CD8-positive, alpha-beta memory T cell (primary cell): Measurements from ENCODE around the gene HIGD1B. TPM values are rescaled to one million over a fixed set of nuclear protein-coding genes. Genes with fewer than 3 reads are reported as not detected.
A peak's percentile ranks its signal among the peaks of the same experiment; 100 is the strongest.

Source experiments
- CTCF ChIA-PET: fragments of 350-600 bp; sonication (Branson Sonifier 250); formaldehyde crosslinking; loops from one replicate; lab custom pipeline; 2021; ENCODE audit warnings: antibody characterized with exemption; lab: Charles Lee
- POLR2A ChIA-PET: fragments of 350-600 bp; sonication (Branson Sonifier 250); formaldehyde crosslinking; loops from one replicate; lab custom pipeline; 2021; ENCODE audit warnings: antibody characterized with exemption; lab: Charles Lee
- DNase-seq, 5 donors: peaks; one replicate each; pipeline versions ENCODE4 v3.0.0 to v3.0.0-alpha.2; 2020 to 2022; ENCODE audit warnings: mixed read lengths in 1 of 5
- H3K27ac ChIP-seq: one replicate; pipeline ENCODE4 v1.7.0; 2013; ENCODE audit warnings: low read depth, mild to moderate bottlenecking, low read length, moderate library complexity
- H3K27me3 ChIP-seq: 2 replicates; pipeline ENCODE4 v1.7.0; 2013; ENCODE audit warnings: low read length, mild to moderate bottlenecking; ENCODE audit not compliant: insufficient read depth, poor library complexity, severe bottlenecking
- H3K36me3 ChIP-seq: 2 replicates; pipeline ENCODE4 v1.7.0; 2013; ENCODE audit warnings: mild to moderate bottlenecking, low read length, moderate library complexity; ENCODE audit not compliant: insufficient read depth
- H3K4me1 ChIP-seq: 2 replicates; pipeline ENCODE4 v1.7.0; 2013; ENCODE audit warnings: mild to moderate bottlenecking, low read length, moderate library complexity; ENCODE audit not compliant: insufficient read depth
- H3K4me3 ChIP-seq: 2 replicates; pipeline ENCODE4 v1.7.0; 2013; ENCODE audit warnings: mild to moderate bottlenecking, low read length
- H3K9me3 ChIP-seq: 2 replicates; pipeline ENCODE4 v1.7.0; 2013; ENCODE audit warnings: mild to moderate bottlenecking, low read length
- H3K27ac Mint-ChIP-seq, 8 donors: one replicate each; pipeline ENCODE4 v1.8.0; 2020 to 2021; ENCODE audit warnings: mixed read lengths in 8 of 8, mild to moderate bottlenecking in 6 of 8, inconsistent platforms in 3 of 8, moderate library complexity in 3 of 8
- H3K27me3 Mint-ChIP-seq, 2 donors: one replicate each; pipeline ENCODE4 v1.8.0; 2020 to 2021; ENCODE audit warnings: mixed read lengths in 2 of 2, mild to moderate bottlenecking in 1 of 2, moderate library complexity in 1 of 2
- H3K36me3 Mint-ChIP-seq, 3 donors: one replicate each; pipeline ENCODE4 v1.8.0; 2020 to 2021; ENCODE audit warnings: mixed read lengths in 3 of 3, inconsistent platforms in 1 of 3, mild to moderate bottlenecking in 1 of 3
- H3K4me1 Mint-ChIP-seq, 3 donors: one replicate each; pipeline ENCODE4 v1.8.0; 2020 to 2021; ENCODE audit warnings: mixed read lengths in 3 of 3, inconsistent platforms in 1 of 3, mild to moderate bottlenecking in 1 of 3
- H3K4me3 Mint-ChIP-seq, 7 donors: one replicate each; pipeline ENCODE4 v1.8.0; 2020 to 2021; ENCODE audit warnings: mixed read lengths in 7 of 7, mild to moderate bottlenecking in 6 of 7, moderate library complexity in 4 of 7, inconsistent platforms in 2 of 7
- H3K9me3 Mint-ChIP-seq, 5 donors: one replicate each; pipeline ENCODE4 v1.8.0; 2020 to 2022; ENCODE audit warnings: mixed read lengths in 5 of 5, mild to moderate bottlenecking in 3 of 5, moderate library complexity in 2 of 5, inconsistent platforms in 1 of 5
- polyA plus RNA-seq: library from polyadenylated mRNA; unstranded; fragments of 300-500 nt; fragmentation: Illumina TruSeq; gene quantifications from one replicate; pipeline ENCODE4 v1.2.3, GENCODE V29; 2021
- total RNA-seq, 2 experiments: library from RNA; stranded (reverse); gene quantifications; one replicate each; pipeline ENCODE4 v1.2.3, GENCODE V29; 2021

Gene HIGD1B
- total and polyA plus RNA-seq, 3 experiments from 2014 or later, result 0.56 TPM; not detected in 2

DNA sequence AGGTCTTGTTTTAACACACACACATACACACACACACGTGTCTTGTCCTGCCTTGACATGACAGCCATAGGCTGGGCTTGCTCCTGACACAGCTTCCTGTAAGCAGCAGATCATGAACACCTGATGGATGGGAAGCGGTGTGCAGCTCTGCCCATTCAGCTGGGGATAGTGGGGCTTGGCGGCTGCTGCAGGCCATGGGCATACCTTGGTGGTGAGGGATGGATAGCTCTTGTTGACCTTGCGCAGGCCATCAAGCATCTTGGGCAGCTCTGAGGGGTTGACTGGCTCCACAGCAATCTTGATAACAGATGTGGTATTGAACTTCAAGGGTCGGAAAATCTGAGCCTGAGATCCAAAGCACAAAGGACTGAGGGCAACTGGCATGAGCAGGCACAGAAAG is 12.0 kb downstream of the HIGD1B start:
- peak overlapping the region in 1 of 8 donors; percentile 42 for H3K27ac Mint-ChIP-seq
- DNase-seq, result no peak
- H3K27me3 Mint-ChIP-seq, result no peaks in the 10 kb centered on the region
- peaks cover 79% of the 10 kb centered on the region for H3K36me3 ChIP-seq
- H3K4me3 Mint-ChIP-seq, result no peak overlapping the region
- H3K4me1 Mint-ChIP-seq, result no peaks in the 10 kb centered on the region
- POLR2A ChIA-PET, result no interaction called here
- no peak overlapping the region for H3K27ac ChIP-seq
- no peak overlapping the region for H3K4me3 ChIP-seq
- H3K36me3 Mint-ChIP-seq, result peaks cover 0 to 92% (median 29%) of the 10 kb centered on the region in 3 donors
- no peaks in the 10 kb centered on the region for H3K9me3 Mint-ChIP-seq
- no peaks in the 10 kb centered on the region for H3K4me1 ChIP-seq
- CTCF ChIA-PET, result interaction anchor here (1.3 kb wide), 1 partner anchor 85 kb away, joined by 3 read pairs; no protein-coding TSS in a partner anchor
- H3K27me3 ChIP-seq, result no peaks in the 10 kb centered on the region
- no peaks in the 10 kb centered on the region for H3K9me3 ChIP-seq

DNA sequence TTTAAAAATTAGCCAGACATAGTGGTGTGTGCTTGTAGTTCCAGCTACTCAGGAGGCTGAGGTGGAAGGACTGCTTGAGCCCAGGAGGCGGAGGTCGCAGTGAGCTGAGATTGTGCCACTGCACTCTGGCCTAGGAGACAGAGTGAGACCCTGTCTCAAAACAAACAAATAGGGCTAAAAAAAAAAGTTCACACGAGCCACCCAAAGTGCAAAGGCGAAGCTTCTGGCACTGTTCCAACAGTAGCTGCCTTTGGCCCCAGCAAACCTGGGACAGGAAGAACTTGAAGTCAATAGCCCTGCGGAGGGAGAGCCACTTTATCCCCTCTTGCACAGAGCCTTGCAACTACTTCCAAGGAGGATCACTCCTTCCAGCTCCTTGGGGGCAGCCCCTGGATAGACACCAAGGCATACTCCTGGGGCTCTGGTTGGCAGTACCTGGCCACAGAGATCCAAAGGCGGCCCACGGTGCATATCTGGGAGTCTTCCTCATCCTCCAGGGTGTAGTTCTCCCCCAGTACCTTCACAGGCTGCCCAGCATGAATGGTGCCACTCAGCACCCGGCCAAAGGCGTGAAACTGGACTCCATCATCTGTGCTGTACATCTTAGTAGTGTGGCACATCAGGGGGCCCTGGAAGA is 14.7 kb downstream of the HIGD1B start:
- no peaks in the 10 kb centered on the region for H3K27me3 ChIP-seq
- H3K27ac Mint-ChIP-seq, result no peak overlapping the region
- DNase-seq, result no peak
- no peaks in the 10 kb centered on the region for H3K4me1 ChIP-seq
- no peaks in the 10 kb centered on the region for H3K9me3 ChIP-seq
- CTCF ChIA-PET, result interaction anchor here (1.0 to 8.2 kb wide), 4 partner anchors 12 to 160 kb away, joined by 3 to 141 read pairs (median 3); no protein-coding TSS in a partner anchor
- no peaks in the 10 kb centered on the region for H3K27me3 Mint-ChIP-seq
- no peaks in the 10 kb centered on the region for H3K9me3 Mint-ChIP-seq
- no peak overlapping the region for H3K27ac ChIP-seq
- peaks cover 66% of the 10 kb centered on the region for H3K36me3 ChIP-seq
- H3K4me3 ChIP-seq, result no peak overlapping the region
- H3K36me3 Mint-ChIP-seq, result peaks cover 0 to 88% (median 25%) of the 10 kb centered on the region in 3 donors
- POLR2A ChIA-PET, result no interaction called here
- H3K4me1 Mint-ChIP-seq, result no peaks in the 10 kb centered on the region
- no peak overlapping the region for H3K4me3 Mint-ChIP-seq

DNA sequence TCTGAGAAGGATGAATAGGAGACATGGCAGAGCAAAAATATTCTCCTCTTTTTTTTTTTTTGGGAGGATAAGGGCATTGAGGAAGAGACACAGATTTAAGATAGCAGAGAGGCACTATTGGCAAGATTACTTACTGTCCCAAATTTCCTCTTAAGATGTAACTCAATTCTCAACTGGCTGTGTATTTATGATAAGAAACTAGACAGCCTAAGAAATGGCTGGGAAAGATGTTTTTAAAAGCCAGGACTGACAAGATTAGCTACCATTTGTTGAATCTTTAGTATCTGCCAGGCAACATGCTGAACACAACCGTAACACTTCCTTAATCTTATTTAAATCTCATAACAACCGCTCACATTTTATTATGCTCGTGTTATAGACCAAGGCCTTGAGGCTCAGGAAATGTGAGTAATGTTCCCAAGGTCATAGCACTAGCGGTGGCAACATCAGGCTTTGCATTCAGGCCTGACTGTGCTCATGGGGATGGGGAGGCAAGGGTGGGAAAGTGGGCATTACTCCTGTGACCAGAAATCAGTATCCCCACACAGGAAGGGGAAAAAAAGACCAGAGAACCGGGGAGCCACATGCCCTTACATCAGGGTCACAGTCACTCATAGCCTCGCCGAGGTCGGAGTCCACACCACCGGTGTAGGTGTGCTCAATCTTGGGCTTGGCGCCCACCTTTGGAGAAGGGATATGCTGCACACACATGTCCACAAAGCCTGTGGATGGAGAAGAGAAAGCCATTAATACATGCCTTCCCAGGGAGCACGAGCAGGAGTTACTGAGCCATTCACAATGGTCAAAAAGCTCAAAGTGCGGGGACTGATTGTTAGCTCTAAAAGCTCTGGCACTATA is 15.6 kb downstream of the HIGD1B start:
- Mint-ChIP-seq H3K4me3 (no peak overlapping the region), H3K27me3 (no peaks in the 10 kb centered on the region), H3K36me3 (peaks cover 0 to 91% (median 25%) of the 10 kb centered on the region in 3 donors), H3K4me1 (no peaks in the 10 kb centered on the region), H3K9me3 (no peaks in the 10 kb centered on the region), H3K27ac (no peak overlapping the region)
- CTCF ChIA-PET, result interaction anchor here (1.0 to 8.2 kb wide), 4 partner anchors 11 to 159 kb away, joined by 3 to 141 read pairs (median 3); no protein-coding TSS in a partner anchor
- H3K27me3 ChIP-seq, result no peaks in the 10 kb centered on the region
- H3K36me3 ChIP-seq, result peaks cover 63% of the 10 kb centered on the region
- no peak for DNase-seq
- no peak overlapping the region for H3K4me3 ChIP-seq
- H3K27ac ChIP-seq, result no peak overlapping the region
- POLR2A ChIA-PET, result no interaction called here
- no peaks in the 10 kb centered on the region for H3K9me3 ChIP-seq
- H3K4me1 ChIP-seq, result no peaks in the 10 kb centered on the region

DNA sequence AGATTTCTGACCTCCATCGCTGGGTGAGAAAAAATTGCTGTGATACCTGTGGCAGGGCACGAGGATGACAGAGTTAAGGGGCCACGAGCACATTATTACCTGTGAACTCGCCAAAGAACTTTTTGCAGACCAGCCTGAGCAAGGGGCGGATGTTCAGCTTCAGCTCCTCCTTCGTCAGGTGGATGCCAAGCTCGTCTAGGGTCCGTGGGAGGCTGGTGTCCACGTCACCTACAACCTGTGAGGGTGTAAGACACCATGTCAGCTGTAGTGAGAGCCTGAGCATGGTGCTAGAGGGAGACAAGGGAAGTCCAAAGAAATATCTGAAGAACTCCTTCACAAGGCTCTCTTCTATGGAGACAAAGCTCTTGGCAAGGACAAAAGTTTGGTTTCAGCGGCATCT is 17.1 kb downstream of the HIGD1B start:
- Mint-ChIP-seq H3K9me3 (no peaks in the 10 kb centered on the region), H3K27me3 (no peaks in the 10 kb centered on the region), H3K4me3 (no peak overlapping the region), H3K36me3 (peaks cover 0 to 91% (median 17%) of the 10 kb centered on the region in 3 donors), H3K27ac (no peak overlapping the region), H3K4me1 (no peaks in the 10 kb centered on the region)
- no peak overlapping the region for H3K27ac ChIP-seq
- H3K9me3 ChIP-seq, result no peaks in the 10 kb centered on the region
- ChIA-PET POLR2A (interaction anchor here (0.5 kb wide), 2 partner anchors 9 to 1346 kb away, joined by 5 to 6 read pairs; no protein-coding TSS in a partner anchor), CTCF (interaction anchor here (0.6 to 8.2 kb wide), 12 partner anchors 9 to 332 kb away, joined by 3 to 141 read pairs (median 4); no protein-coding TSS in a partner anchor)
- H3K4me3 ChIP-seq, result no peak overlapping the region
- peaks cover 62% of the 10 kb centered on the region for H3K36me3 ChIP-seq
- H3K4me1 ChIP-seq, result no peaks in the 10 kb centered on the region
- no peak for DNase-seq
- no peaks in the 10 kb centered on the region for H3K27me3 ChIP-seq

DNA sequence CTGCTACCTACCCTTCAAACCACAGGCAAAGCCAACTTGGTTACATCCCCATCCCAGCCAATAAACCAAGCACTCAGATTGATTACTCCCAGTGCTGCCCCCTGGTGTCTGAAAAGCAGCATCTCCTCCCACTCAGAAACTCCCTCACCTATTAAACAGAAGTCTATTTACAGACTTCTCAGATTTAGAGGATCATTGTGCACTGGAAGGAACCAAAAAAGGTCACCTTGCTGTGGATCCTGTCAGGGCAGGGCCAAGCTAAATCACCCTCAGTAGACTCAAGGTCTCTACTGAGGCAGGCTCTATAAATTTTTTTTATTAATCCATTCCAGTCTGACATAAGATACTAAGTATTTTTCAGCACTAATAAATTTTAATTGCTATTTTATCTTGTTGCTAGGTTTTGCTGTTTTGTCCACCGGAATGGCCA is 17.6 kb downstream of the HIGD1B start:
- no peaks in the 10 kb centered on the region for H3K4me1 Mint-ChIP-seq
- Histone ChIP-seq H3K27me3 (no peaks in the 10 kb centered on the region), H3K36me3 (peaks cover 62% of the 10 kb centered on the region), H3K9me3 (no peaks in the 10 kb centered on the region), H3K27ac (no peak overlapping the region), H3K4me3 (no peak overlapping the region), H3K4me1 (no peaks in the 10 kb centered on the region)
- DNase-seq, result peak; percentile 52 to 75 (median 55)
- H3K27ac Mint-ChIP-seq, result peak overlapping the region in 2 of 8 donors; percentile 23 to 38
- POLR2A ChIA-PET, result interaction anchor here (0.5 kb wide), 2 partner anchors 9 to 1346 kb away, joined by 5 to 6 read pairs; no protein-coding TSS in a partner anchor
- H3K9me3 Mint-ChIP-seq, result no peaks in the 10 kb centered on the region
- CTCF ChIA-PET, result interaction anchor here (0.6 to 8.2 kb wide), 14 partner anchors 9 to 332 kb away, joined by 3 to 141 read pairs (median 4); partner anchors contain the start of gene EFTUD2
- H3K27me3 Mint-ChIP-seq, result no peaks in the 10 kb centered on the region
- no peak overlapping the region for H3K4me3 Mint-ChIP-seq
- H3K36me3 Mint-ChIP-seq, result peaks cover 0 to 91% (median 13%) of the 10 kb centered on the region in 3 donors

DNA sequence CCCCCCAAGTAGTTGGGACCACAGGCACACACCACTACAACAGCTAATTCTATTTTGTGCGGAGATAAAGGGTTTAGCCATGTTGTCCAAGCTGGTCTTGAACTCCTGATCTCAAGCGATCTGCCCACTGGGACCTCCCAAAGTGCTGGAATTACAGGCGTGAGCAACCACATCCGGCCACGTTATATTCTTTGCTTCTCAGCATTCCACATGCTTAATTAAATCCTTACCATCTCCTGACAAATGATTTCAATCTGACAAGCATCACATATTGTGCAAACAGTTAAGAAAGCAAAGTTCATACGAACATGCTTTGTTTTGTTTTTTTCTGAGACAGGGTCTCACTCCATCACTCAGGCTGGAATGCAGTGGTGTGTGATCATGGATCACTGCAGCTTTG is 18.2 kb downstream of the HIGD1B start:
- H3K4me3 ChIP-seq, result no peak overlapping the region
- ChIA-PET POLR2A (no interaction called here), CTCF (interaction anchor here (0.8 to 8.2 kb wide), 7 partner anchors 9 to 89 kb away, joined by 3 to 141 read pairs (median 3); partner anchors contain the start of gene EFTUD2)

DNA sequence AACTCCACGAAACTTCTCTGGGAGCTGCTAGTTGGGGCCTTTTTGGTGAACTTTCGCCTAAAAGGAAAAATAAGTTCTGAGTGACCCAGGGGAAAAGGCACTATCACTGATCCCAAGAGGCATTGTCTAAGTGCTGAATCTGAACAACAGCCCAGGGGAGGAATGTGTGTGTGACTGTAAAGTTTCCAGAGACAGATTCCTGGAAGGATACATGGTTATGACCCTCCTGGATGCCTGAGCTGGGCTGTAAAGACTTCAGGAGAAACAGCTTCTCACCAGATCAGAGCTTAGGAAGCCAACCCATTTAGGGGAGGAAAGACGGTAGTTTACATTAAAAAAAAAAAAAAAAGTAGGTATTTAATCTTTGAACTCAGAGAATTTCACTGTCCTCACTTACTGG is 20.2 kb downstream of the HIGD1B start:
- POLR2A ChIA-PET, result no interaction called here
- no peaks in the 10 kb centered on the region for H3K9me3 ChIP-seq
- CTCF ChIA-PET, result interaction anchor here (1.0 to 8.2 kb wide), 3 partner anchors 9 to 91 kb away, joined by 3 to 141 read pairs (median 5); no protein-coding TSS in a partner anchor
- Mint-ChIP-seq H3K27me3 (no peaks in the 10 kb centered on the region), H3K36me3 (peaks cover 0 to 90% (median 19%) of the 10 kb centered on the region in 3 donors), H3K4me1 (no peaks in the 10 kb centered on the region), H3K27ac (peak overlapping the region in 1 of 8 donors; percentile 60), H3K9me3 (no peaks in the 10 kb centered on the region), H3K4me3 (no peak overlapping the region)
- H3K27me3 ChIP-seq, result no peaks in the 10 kb centered on the region
- no peak overlapping the region for H3K27ac ChIP-seq
- H3K4me1 ChIP-seq, result no peaks in the 10 kb centered on the region
- no peak for DNase-seq
- H3K36me3 ChIP-seq, result peaks cover 63% of the 10 kb centered on the region
- H3K4me3 ChIP-seq, result no peak overlapping the region

More for the DNA sequence above, 18.2 kb downstream of the HIGD1B start:
- DNase-seq, result no peak
- H3K27me3 ChIP-seq, result no peaks in the 10 kb centered on the region
- Mint-ChIP-seq H3K4me3 (no peak overlapping the region), H3K27me3 (no peaks in the 10 kb centered on the region), H3K9me3 (no peaks in the 10 kb centered on the region), H3K27ac (peak overlapping the region in 1 of 8 donors; percentile 18), H3K36me3 (peaks cover 0 to 89% (median 11%) of the 10 kb centered on the region in 3 donors), H3K4me1 (no peaks in the 10 kb centered on the region)
- no peak overlapping the region for H3K27ac ChIP-seq
- peaks cover 60% of the 10 kb centered on the region for H3K36me3 ChIP-seq
- no peaks in the 10 kb centered on the region for H3K4me1 ChIP-seq
- H3K9me3 ChIP-seq, result no peaks in the 10 kb centered on the region
